Measurements from ENCODE around the gene OTOGL. TPM values are rescaled to one million over a fixed set of nuclear protein-coding genes. Genes with fewer than 3 reads are reported as not detected.

The OTOGL gene
- total and polyA plus RNA-seq, 8 donors, result 0.19 to 2.9 (median 0.33) TPM

GRCh38 chr12:80121661-80122060, 22.3 kb downstream of the OTOGL start:
- Histone ChIP-seq H3K36me3 (no peaks in the 10 kb centered on the region), H3K4me1 (peaks cover 6 to 24% (median 14%) of the 10 kb centered on the region in 3 donors), H3K27ac (no peak overlapping the region), H3K4me3 (no peak overlapping the region), H3K27me3 (no peaks in the 10 kb centered on the region), H3K9me3 (no peaks in the 10 kb centered on the region)
- no peak for TF ChIP-seq CTCF (IDR thresholded peaks at IDR 0.05)
- intact Hi-C loops (cut with DNase I), result no loop called here
- 56 to 63% methylated on average over 3 of the region's 3 CpGs for WGBS, 2 donors
- ATAC-seq (no peak), DNase-seq (no peak), FAIRE-seq (no peak)

GRCh38 chr12:80129895-80130530, 30.7 kb downstream of the OTOGL start:
- intact Hi-C loops (cut with DNase I), result no loop called here
- Histone ChIP-seq H3K27ac (no peak overlapping the region), H3K4me1 (no peaks in the 10 kb centered on the region), H3K36me3 (no peaks in the 10 kb centered on the region), H3K9me3 (no peaks in the 10 kb centered on the region), H3K4me3 (no peak overlapping the region), H3K27me3 (no peaks in the 10 kb centered on the region)
- DNase-seq (no peak), FAIRE-seq (no peak), ATAC-seq (no peak)
- no peak for TF ChIP-seq CTCF (IDR thresholded peaks at IDR 0.05)

GRCh38 chr12:80135624-80136023, 36.3 kb downstream of the OTOGL start:
- no peaks in the 10 kb centered on the region for H3K27me3 ChIP-seq
- intact Hi-C loops (cut with DNase I), result no loop called here
- ATAC-seq (no peak), FAIRE-seq (no peak), DNase-seq (no peak)
- H3K36me3 ChIP-seq, result no peaks in the 10 kb centered on the region
- H3K27ac ChIP-seq, result no peak overlapping the region
- no peak for TF ChIP-seq CTCF (IDR thresholded peaks at IDR 0.05)
- no peaks in the 10 kb centered on the region for H3K9me3 ChIP-seq
- H3K4me1 ChIP-seq, result no peaks in the 10 kb centered on the region
- 90 to 97% methylated on average over 3 of the region's 3 CpGs for WGBS, 2 donors
- no peak overlapping the region for H3K4me3 ChIP-seq

- TF ChIP-seq CTCF (IDR thresholded peaks at IDR 0.05), result no peak
- FAIRE-seq (no peak), DNase-seq (no peak), ATAC-seq (no peak)
- Histone ChIP-seq H3K9me3 (no peaks in the 10 kb centered on the region), H3K4me3 (no peak overlapping the region), H3K4me1 (no peaks in the 10 kb centered on the region), H3K36me3 (no peaks in the 10 kb centered on the region), H3K27me3 (no peaks in the 10 kb centered on the region), H3K27ac (no peak overlapping the region)
- intact Hi-C loops (cut with DNase I), result no loop called here
- 84 to 89% methylated on average over 4 of the region's 4 CpGs for WGBS, 2 donors
Measured at GRCh38 chr12:80140005-80140404, 40.7 kb downstream of the OTOGL start.

- no peaks in the 10 kb centered on the region for H3K27me3 ChIP-seq
- no peaks in the 10 kb centered on the region for H3K9me3 ChIP-seq
- FAIRE-seq, result no peak
- no peak for TF ChIP-seq CTCF (IDR thresholded peaks at IDR 0.05)
- no peaks in the 10 kb centered on the region for H3K4me1 ChIP-seq
- no peak overlapping the region for H3K4me3 ChIP-seq
- ATAC-seq, result no peak
- intact Hi-C loops (cut with DNase I), result no loop called here
- H3K36me3 ChIP-seq, result no peaks in the 10 kb centered on the region
- DNase-seq, result no peak
- whole genome bisulfite sequencing, 2 donors, result 42 to 44% methylated on average over 2 of the region's 2 CpGs
- no peak overlapping the region for H3K27ac ChIP-seq
Measured at GRCh38 chr12:80142640-80143039, 43.3 kb downstream of the OTOGL start.
